Sigmoid colon (tissue), 7 donors: ENCODE results near the gene LILRA2. TPM values are rescaled to one million over a fixed set of nuclear protein-coding genes. Genes with fewer than 3 reads are reported as not detected.

Experiments used
- DNase-seq: peaks from one replicate; pipeline ENCODE4 v3.0.0-alpha.2; 2019
- H3K27ac ChIP-seq, 4 donors: fragments of 200-600 bp; sonication (generic); one replicate each; pipeline ENCODE4 v1.5.1; 2016 to 2019; ENCODE audit warnings: mild to moderate bottlenecking in 1 of 4
- H3K27me3 ChIP-seq, 3 donors: fragments of 200-600 bp; sonication (generic); one replicate each; pipeline ENCODE4 v1.5.1; 2019; ENCODE audit warnings: mild to moderate bottlenecking in 1 of 3
- H3K36me3 ChIP-seq, 4 donors: fragments of 200-600 bp; sonication (generic); one replicate each; pipeline ENCODE4 v1.5.1; 2016 to 2019
- H3K4me1 ChIP-seq, 4 donors: fragments of 200-600 bp; sonication (generic); one replicate each; pipeline ENCODE4 v1.5.1; 2017 to 2019
- H3K4me3 ChIP-seq, 4 donors: fragments of 200-600 bp; sonication (generic); one replicate each; pipeline ENCODE4 v1.5.1; 2017 to 2019; ENCODE audit warnings: mild to moderate bottlenecking in 2 of 4, moderate library complexity in 1 of 4
- H3K9me3 ChIP-seq, 4 donors: fragments of 200-600 bp in 3 of 4; sonication (generic) in 3 of 4; one replicate each; pipeline versions ENCODE4 v1.5.1 to v1.6.1; 2013 to 2019
- CTCF ChIP-seq, 4 experiments: fragments of 450-650 bp in 3 of 4; fragments of 200-600 bp in 1 of 4; IDR thresholded peaks; one replicate each; pipeline ENCODE4 v1.5.1; 2016 to 2019; ENCODE audit warnings: antibody characterized with exemption in 4 of 4, mild to moderate bottlenecking in 3 of 4, moderate library complexity in 2 of 4
- EP300 ChIP-seq, 4 donors: sonication (generic); formaldehyde crosslinking; IDR thresholded peaks; one replicate each; pipeline ENCODE4 v1.6.1; 2017; ENCODE audit warnings: antibody characterized with exemption in 4 of 4
- POLR2A ChIP-seq, 2 donors: fragments of 450-650 bp; IDR thresholded peaks; one replicate each; pipeline ENCODE4 v1.6.1; 2016; ENCODE audit warnings: antibody characterized with exemption in 2 of 2, mild to moderate bottlenecking in 2 of 2, moderate library complexity in 2 of 2
- POLR2AphosphoS5 ChIP-seq, 4 donors: sonication (generic); formaldehyde crosslinking; IDR thresholded peaks; one replicate each; pipeline ENCODE4 v1.6.1; 2017; ENCODE audit warnings: antibody characterized with exemption in 4 of 4
- WGBS, 2 donors: extraction: QIAGEN DNeasy Blood & Tissue Kit; methylation state at CpG; one replicate each; pipeline ENCODE4 v1.1.7; 2013; 5-methylcytosine and 5-hydroxymethylcytosine counted together
- intact Hi-C: fragments of 100-400 bp; cut with DNase I; formaldehyde crosslinking; loops from one replicate; pipeline ENCODE4 v1.15.1; 2023
- polyA plus RNA-seq, 3 donors: library from polyadenylated mRNA; stranded (reverse); fragments of 200-250 nt; gene quantifications; one replicate each; pipeline ENCODE4 v1.2.3, GENCODE V29; 2013
- total RNA-seq, 4 donors: library from RNA; depleted of rRNA; stranded (reverse); fragments of >200 nt; gene quantifications; one replicate each; pipeline ENCODE4 v1.1.0, GENCODE V29; 2016
- donor health status: healthy with polysubstance abuse.
- donor health status: Bipolar disorder and iron deficiency.
- donor health status: healthy.

The LILRA2 gene
- total and polyA plus RNA-seq, 7 donors = 0.66 to 3.4 (median 3.2) TPM; not detected in 1

GRCh38 chr19:54541712-54542111 lies 31.9 kb upstream of the LILRA2 start:
- Histone ChIP-seq H3K27ac (no peak overlapping the region), H3K27me3 (no peaks in the 10 kb centered on the region), H3K36me3 (no peaks in the 10 kb centered on the region), H3K4me1 (no peaks in the 10 kb centered on the region), H3K9me3 (no peaks in the 10 kb centered on the region), H3K4me3 (no peak overlapping the region)
- no peak for DNase-seq
- intact Hi-C loops = no loop called here
- TF ChIP-seq CTCF (IDR thresholded peaks at IDR 0.05) = no peak
- no peak for TF ChIP-seq EP300 (IDR thresholded peaks at IDR 0.05)
- TF ChIP-seq POLR2AphosphoS5 (IDR thresholded peaks at IDR 0.05) = no peak
- TF ChIP-seq POLR2A (IDR thresholded peaks at IDR 0.05) = no peak
- WGBS, 2 donors = 49 to 63% methylated on average over 2 of the region's 2 CpGs

GRCh38 chr19:54548806-54549205 lies 24.8 kb upstream of the LILRA2 start:
- H3K27me3 ChIP-seq = no peaks in the 10 kb centered on the region
- H3K4me1 ChIP-seq = no peaks in the 10 kb centered on the region
- DNase-seq = no peak
- H3K4me3 ChIP-seq = no peak overlapping the region
- no peaks in the 10 kb centered on the region for H3K9me3 ChIP-seq
- no peak for TF ChIP-seq POLR2AphosphoS5 (IDR thresholded peaks at IDR 0.05)
- TF ChIP-seq EP300 (IDR thresholded peaks at IDR 0.05) = no peak
- no peak for TF ChIP-seq CTCF (IDR thresholded peaks at IDR 0.05)
- no peak for TF ChIP-seq POLR2A (IDR thresholded peaks at IDR 0.05)
- 86 to 90% methylated on average over 16 of the region's 16 CpGs for WGBS, 2 donors
- no peaks in the 10 kb centered on the region for H3K36me3 ChIP-seq
- H3K27ac ChIP-seq = no peak overlapping the region
- intact Hi-C loops = no loop called here

GRCh38 chr19:54549224-54549623 lies 24.4 kb upstream of the LILRA2 start:
- 78 to 82% methylated on average over 14 of the region's 14 CpGs for WGBS, 2 donors
- no peak overlapping the region for H3K4me3 ChIP-seq
- no peaks in the 10 kb centered on the region for H3K36me3 ChIP-seq
- DNase-seq = no peak
- intact Hi-C loops = no loop called here
- no peak overlapping the region for H3K27ac ChIP-seq
- no peaks in the 10 kb centered on the region for H3K27me3 ChIP-seq
- no peaks in the 10 kb centered on the region for H3K9me3 ChIP-seq
- H3K4me1 ChIP-seq = no peaks in the 10 kb centered on the region
- no peak for TF ChIP-seq CTCF (IDR thresholded peaks at IDR 0.05)
- TF ChIP-seq POLR2AphosphoS5 (IDR thresholded peaks at IDR 0.05) = no peak
- no peak for TF ChIP-seq EP300 (IDR thresholded peaks at IDR 0.05)
- TF ChIP-seq POLR2A (IDR thresholded peaks at IDR 0.05) = no peak

- 54 to 77% methylated on average over 6 of the region's 6 CpGs for WGBS, 2 donors
- Histone ChIP-seq H3K36me3 (no peaks in the 10 kb centered on the region), H3K4me1 (no peaks in the 10 kb centered on the region), H3K27me3 (peaks cover 0 to 6% (median 0%) of the 10 kb centered on the region in 3 donors), H3K4me3 (no peak overlapping the region), H3K27ac (no peak overlapping the region), H3K9me3 (no peaks in the 10 kb centered on the region)
- TF ChIP-seq POLR2A (IDR thresholded peaks at IDR 0.05) (no peak), CTCF (IDR thresholded peaks at IDR 0.05) (no peak), POLR2AphosphoS5 (IDR thresholded peaks at IDR 0.05) (no peak), EP300 (IDR thresholded peaks at IDR 0.05) (no peak)
- intact Hi-C loops = no loop called here
- DNase-seq = no peak
Measured at GRCh38 chr19:54551293-54551692, 22.3 kb upstream of the LILRA2 start.
